ENCODE data around the gene LMNB1. TPM values are rescaled to one million over a fixed set of nuclear protein-coding genes. Genes with fewer than 3 reads are reported as not detected.
"Not testable (repeated sequence)": the region's sequence is repeated elsewhere in the genome, so short reads cannot be mapped to it uniquely, and the experiment has no call there.

Gene LMNB1, protein sequence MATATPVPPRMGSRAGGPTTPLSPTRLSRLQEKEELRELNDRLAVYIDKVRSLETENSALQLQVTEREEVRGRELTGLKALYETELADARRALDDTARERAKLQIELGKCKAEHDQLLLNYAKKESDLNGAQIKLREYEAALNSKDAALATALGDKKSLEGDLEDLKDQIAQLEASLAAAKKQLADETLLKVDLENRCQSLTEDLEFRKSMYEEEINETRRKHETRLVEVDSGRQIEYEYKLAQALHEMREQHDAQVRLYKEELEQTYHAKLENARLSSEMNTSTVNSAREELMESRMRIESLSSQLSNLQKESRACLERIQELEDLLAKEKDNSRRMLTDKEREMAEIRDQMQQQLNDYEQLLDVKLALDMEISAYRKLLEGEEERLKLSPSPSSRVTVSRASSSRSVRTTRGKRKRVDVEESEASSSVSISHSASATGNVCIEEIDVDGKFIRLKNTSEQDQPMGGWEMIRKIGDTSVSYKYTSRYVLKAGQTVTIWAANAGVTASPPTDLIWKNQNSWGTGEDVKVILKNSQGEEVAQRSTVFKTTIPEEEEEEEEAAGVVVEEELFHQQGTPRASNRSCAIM
- total RNA-seq (ENCODE audit: low replicate concordance): 39.2 and 52.7 TPM in 2 replicates

DNA sequence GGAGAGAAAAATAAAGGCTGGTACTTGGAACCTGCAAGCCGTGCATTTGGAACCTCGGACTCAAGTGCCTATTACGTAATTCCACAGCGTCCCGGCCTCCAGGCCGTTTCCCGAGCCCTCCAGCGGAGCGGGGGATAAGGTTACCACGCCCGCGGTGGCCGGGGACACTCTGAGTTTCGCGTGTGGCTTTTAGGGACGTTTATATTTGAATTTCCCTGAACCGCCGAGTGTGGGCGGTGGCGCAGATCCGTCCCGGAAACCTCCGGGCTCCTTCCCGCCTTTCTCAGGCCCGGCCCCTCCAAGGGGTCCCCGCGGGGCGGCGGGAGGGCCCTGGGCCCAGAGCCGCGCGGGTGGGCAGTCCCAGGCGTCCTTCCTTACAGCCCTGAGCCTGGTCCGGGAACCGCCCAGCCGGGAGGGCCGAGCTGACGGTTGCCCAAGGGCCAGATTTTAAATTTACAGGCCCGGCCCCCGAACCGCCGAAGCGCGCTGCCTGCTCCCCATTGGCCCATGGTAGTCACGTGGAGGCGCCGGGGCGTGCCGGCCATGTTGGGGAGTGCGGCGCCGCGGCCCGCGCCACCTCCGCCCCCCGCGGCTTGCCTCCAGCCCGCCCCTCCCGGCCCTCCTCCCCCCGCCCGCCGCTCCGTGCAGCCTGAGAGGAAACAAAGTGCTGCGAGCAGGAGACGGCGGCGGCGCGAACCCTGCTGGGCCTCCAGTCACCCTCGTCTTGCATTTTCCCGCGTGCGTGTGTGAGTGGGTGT, at the start of gene LMNB1:
LMNB1 (plus strand) TSS at position 638 of the 758 bp plus-strand sequence. CDS start 373 bp downstream, outside the sequence.
- TF ChIP-seq, protein P1, sequence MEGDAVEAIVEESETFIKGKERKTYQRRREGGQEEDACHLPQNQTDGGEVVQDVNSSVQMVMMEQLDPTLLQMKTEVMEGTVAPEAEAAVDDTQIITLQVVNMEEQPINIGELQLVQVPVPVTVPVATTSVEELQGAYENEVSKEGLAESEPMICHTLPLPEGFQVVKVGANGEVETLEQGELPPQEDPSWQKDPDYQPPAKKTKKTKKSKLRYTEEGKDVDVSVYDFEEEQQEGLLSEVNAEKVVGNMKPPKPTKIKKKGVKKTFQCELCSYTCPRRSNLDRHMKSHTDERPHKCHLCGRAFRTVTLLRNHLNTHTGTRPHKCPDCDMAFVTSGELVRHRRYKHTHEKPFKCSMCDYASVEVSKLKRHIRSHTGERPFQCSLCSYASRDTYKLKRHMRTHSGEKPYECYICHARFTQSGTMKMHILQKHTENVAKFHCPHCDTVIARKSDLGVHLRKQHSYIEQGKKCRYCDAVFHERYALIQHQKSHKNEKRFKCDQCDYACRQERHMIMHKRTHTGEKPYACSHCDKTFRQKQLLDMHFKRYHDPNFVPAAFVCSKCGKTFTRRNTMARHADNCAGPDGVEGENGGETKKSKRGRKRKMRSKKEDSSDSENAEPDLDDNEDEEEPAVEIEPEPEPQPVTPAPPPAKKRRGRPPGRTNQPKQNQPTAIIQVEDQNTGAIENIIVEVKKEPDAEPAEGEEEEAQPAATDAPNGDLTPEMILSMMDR (IDR thresholded peaks at IDR 0.05; ENCODE audit: insufficient read depth, low read length): no peak
- peak; percentile 91 for DNase-seq (ENCODE audit: low read depth)
- peak within 1 kb of the TSS; percentile 92 for H3K4me3 ChIP-seq (ENCODE audit: low read depth, low read length)

DNA sequence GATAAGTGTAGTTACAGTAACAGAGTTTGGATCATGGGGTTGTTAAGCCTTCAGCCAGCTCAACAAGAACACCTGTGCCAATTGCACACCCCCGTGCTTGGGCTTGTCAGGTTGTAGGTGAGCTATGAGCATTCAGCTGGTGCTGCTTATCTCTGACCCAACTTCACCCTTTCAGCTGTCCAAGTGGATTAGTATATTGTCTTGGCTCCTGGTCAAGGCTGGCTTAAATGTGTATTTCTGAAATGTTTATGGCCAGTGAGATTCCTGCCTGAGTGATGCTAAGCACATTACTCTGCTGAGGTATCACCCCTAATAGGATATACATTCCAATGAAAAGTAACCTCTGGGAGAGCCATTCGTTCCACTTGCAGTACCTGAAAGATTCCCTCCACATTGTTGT, 44.2 kb upstream of the LMNB1 start:
- DNase-seq (ENCODE audit: low read depth): no peak
- TF ChIP-seq, protein P1 (IDR thresholded peaks at IDR 0.05; ENCODE audit: insufficient read depth, low read length): no peak
- H3K4me3 ChIP-seq (ENCODE audit: low read depth, low read length): no peak overlapping the region

DNA sequence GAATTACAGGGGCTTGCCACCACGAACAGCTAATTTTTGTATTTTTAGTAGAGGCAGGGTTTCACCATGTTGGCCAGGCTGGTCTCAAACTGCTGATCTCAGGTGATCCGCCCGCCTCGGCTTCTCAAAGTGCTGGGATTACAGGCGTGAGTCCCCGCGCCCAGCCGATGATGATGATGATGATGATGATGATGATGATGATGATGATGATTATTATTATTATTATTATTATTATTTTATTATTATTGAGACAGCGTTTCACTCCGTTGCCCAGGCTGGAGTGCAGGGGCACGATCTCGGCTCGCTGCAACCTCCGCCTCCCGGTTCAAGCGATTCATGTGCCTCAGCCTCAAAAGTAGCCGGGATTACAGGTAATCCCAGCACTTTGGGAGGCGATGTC, 42.4 kb upstream of the LMNB1 start:
- H3K4me3 ChIP-seq (ENCODE audit: low read depth, low read length); DNase-seq (ENCODE audit: low read depth): not testable (repeated sequence)

DNA sequence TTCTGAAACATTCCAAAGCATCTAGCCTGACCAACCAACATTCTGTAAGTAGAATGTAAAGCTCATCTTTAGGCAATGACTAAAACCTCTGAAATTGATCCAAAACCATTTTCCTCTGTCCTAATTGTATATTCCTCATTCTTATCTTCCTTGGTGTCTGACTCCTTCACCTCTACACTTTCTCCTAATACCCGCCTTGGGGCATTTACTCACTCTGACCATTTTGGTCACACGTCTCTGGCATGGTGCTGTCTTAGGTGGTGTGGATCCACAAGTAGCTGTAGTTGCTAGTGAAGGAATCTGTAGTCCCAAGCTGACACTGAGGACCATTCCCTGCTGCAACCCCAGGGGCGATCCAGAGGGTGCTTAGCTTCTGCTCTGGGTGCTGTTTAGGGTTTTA, 40.8 kb upstream of the LMNB1 start:
- no peak for DNase-seq (ENCODE audit: low read depth)
- H3K4me3 ChIP-seq (ENCODE audit: low read depth, low read length): no peak overlapping the region
- TF ChIP-seq, protein P1 (IDR thresholded peaks at IDR 0.05; ENCODE audit: insufficient read depth, low read length): no peak

DNA sequence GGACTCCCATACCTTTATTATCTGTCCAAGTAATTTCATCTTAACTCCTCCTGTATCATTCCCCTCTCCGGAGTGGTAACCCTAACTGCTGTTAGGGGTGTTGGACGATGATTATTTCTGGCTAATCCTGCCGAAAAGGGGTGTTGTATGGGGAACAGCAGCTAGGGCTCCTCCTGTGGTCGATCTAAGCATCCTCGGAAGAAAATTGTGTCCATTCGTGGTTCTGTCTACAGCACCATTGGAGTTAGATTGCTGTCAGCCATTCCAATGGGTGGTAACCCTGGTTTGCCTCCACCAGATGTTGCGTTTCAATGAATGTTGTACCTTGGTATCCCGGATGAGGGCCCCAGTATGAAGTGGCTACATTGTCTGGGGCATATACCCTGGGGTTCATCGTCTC, 35.6 kb upstream of the LMNB1 start:
- DNase-seq (ENCODE audit: low read depth): no peak
- TF ChIP-seq, protein P1 (IDR thresholded peaks at IDR 0.05; ENCODE audit: insufficient read depth, low read length): no peak
- H3K4me3 ChIP-seq (ENCODE audit: low read depth, low read length): no peak overlapping the region

DNA sequence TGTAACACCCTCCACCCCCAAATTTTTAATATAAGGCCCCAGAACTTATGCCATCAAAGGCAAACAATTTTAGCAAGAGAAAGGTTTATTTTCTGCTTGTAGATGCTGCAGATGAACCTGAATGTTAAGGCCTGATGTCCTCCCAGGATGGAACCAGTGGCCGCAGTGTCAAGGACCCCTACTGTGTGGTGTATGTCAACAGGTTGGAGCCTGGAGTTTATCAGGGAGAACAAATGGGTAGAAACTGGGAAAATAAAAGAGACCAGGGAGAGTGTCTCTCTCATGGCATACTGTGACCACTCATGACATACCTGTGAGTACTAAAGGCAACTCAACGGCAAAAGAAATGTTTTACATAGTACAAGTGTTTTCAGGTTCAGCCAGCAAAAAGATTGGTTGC, 34.5 kb upstream of the LMNB1 start:
- TF ChIP-seq, protein P1 (IDR thresholded peaks at IDR 0.05; ENCODE audit: insufficient read depth, low read length): no peak

DNA sequence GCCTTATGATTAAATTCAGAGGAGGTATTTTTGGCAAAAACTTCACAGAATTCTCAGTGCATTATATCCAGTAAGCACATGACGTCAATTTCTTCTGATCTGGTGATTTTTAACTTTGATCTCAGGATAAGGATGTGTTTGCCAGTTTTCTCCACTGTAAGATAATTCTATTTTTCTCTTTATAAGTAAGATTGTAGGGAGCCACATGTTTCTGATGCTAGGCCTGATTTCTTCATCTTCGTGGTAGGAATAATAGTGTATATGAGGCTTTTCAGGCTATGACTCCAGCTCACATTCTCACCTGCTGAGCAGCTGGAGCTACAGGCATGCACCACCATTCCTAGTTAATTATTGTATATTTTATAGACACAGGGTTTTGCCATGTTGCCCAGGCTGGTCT, 32.1 kb upstream of the LMNB1 start:
- TF ChIP-seq, protein P1 (IDR thresholded peaks at IDR 0.05; ENCODE audit: insufficient read depth, low read length): no peak
- no peak for DNase-seq (ENCODE audit: low read depth)
- H3K4me3 ChIP-seq (ENCODE audit: low read depth, low read length): no peak overlapping the region

More for the DNA sequence above, 34.5 kb upstream of the LMNB1 start:
- H3K4me3 ChIP-seq (ENCODE audit: low read depth, low read length): no peak overlapping the region
- no peak for DNase-seq (ENCODE audit: low read depth)
